ENCODE data around the gene FAM83F. TPM values are rescaled to one million over a fixed set of nuclear protein-coding genes. Genes with fewer than 3 reads are reported as not detected.
"Not testable (repeated sequence)": the region's sequence is repeated elsewhere in the genome, so short reads cannot be mapped to it uniquely, and the experiment has no call there.

FAM83F gene
- total RNA-seq, 1 experiment from 2014 or later = 28.1 TPM

DNA sequence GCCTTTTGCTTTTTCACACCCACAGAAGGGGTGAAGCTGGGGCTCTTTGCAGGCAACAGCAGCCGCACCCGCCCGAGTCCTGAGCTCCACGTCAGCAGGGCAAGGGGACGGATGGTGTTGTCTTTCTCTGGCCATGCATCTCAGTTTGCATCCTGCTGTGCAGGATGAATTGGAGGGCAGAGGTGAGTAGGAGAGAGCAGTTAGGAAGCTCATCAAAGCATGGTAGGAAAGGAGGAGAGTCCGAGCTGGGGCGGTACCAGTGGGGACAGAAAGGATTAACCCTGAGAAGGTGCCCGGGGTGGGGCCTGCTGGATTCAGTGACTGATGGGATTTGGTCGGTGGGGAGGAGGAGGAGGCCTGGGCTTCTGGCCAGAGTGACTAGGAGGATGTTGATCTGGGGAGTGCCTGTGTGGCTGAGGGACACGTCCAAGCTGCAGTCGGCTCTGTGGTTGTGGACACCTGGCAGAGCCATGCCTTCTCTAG lies 14.6 kb downstream of the FAM83F start:
- no peaks in the 10 kb centered on the region for H3K36me3 ChIP-seq (replicated peaks; ENCODE audit: control insufficient read depth, insufficient read depth, low read length)
- H3K4me3 ChIP-seq (ENCODE audit: insufficient read depth, low read depth, low read length) = no peak overlapping the region
- no peaks in the 10 kb centered on the region for H3K27me3 ChIP-seq (ENCODE audit: control insufficient read depth, insufficient read depth, low read length)
- peak; percentile 86 for DNase-seq

DNA sequence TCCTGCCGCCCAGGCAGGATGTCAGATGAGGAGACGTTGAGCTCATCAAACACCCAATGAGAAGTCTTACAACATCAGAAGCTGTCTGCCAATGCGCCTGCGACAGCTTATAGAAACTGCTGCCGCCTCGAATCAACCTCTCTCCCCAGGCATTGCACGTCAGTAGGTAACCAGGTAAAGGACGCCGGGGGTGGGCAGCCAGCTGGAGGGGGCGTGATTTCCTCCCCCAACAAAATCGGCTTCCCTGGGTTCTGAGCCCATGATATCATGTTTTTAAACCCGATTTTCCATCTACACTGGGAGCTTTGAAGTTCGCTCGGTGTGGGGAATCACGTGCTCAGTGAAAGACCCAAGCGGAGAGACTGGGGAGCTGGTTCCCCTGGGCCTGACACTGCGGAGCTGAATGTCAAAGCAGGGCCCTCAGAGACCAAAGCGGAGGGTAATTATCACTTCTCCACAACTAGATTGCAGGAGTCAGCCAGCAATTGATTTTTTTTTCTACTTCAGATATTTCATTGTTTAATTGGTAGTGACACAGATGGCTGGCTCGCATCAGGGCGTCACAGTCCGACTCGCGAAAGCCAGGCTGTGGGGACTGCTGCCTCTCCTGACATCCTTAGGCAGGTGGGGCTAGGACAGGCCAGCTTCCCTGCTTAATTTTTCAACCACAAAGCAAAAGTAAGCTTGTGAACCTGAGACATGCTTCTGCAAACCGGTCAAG lies 15.4 kb downstream of the FAM83F start:
- no peak overlapping the region for H3K4me3 ChIP-seq (ENCODE audit: insufficient read depth, low read depth, low read length)
- no peak for DNase-seq
- no peaks in the 10 kb centered on the region for H3K27me3 ChIP-seq (ENCODE audit: control insufficient read depth, insufficient read depth, low read length)
- no peaks in the 10 kb centered on the region for H3K36me3 ChIP-seq (replicated peaks; ENCODE audit: control insufficient read depth, insufficient read depth, low read length)

DNA sequence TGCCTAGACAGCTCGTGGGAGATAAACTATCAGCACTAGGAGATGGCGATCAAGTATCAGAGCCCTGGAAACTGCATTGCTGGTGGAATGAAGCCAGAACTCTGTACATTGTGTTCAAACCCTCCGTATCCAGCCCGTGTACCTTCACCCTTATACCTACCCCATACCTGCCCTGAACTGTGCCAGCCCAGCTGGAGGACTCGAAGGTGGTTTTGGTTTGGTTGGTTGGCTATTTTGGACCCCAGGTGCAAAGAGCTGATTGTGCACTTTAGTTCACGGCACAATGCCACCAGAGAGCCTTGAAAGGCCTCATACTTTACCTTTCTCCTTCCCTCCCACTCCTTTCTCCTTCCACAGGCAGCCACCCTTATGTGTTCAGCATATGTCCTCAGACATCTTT lies 16.0 kb downstream of the FAM83F start:
- H3K4me3 ChIP-seq (ENCODE audit: insufficient read depth, low read depth, low read length) = no peak overlapping the region

DNA sequence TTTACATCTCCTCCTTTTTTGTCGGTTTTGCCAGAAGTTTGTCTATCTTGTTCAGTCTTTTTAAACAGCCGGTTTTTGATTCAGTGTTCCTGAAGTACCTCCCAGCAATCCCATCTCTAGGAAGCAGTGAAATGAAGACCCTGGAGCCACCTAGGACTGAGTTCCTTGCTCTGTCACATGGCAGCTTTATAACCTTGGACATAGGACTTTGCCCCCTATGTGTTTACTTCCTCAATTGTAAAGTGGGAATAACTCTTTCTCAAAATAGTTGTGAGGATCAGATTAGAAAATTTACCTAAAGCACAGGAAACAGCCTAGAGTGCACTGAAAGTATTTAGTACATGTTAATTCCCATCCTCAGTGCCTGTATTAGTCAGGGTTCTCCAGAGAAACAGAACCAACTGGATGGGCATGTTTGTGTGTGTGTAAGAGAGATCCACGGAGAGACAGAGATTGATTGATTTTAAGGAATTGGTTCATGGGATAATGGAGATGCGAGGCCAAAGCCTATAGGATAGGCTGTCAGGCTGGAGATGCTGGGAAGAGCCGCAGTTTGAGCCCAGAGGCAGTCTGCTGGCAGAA lies 20.0 kb downstream of the FAM83F start:
- peaks cover under 1% of the 10 kb centered on the region for H3K36me3 ChIP-seq (replicated peaks; ENCODE audit: control insufficient read depth, insufficient read depth, low read length)
- no peak overlapping the region for H3K4me3 ChIP-seq (ENCODE audit: insufficient read depth, low read depth, low read length)
- no peak for DNase-seq
- H3K27me3 ChIP-seq (ENCODE audit: control insufficient read depth, insufficient read depth, low read length) = no peaks in the 10 kb centered on the region

More for the DNA sequence above, 16.0 kb downstream of the FAM83F start:
- DNase-seq = no peak
- no peaks in the 10 kb centered on the region for H3K36me3 ChIP-seq (replicated peaks; ENCODE audit: control insufficient read depth, insufficient read depth, low read length)
- H3K27me3 ChIP-seq (ENCODE audit: control insufficient read depth, insufficient read depth, low read length) = no peaks in the 10 kb centered on the region

DNA sequence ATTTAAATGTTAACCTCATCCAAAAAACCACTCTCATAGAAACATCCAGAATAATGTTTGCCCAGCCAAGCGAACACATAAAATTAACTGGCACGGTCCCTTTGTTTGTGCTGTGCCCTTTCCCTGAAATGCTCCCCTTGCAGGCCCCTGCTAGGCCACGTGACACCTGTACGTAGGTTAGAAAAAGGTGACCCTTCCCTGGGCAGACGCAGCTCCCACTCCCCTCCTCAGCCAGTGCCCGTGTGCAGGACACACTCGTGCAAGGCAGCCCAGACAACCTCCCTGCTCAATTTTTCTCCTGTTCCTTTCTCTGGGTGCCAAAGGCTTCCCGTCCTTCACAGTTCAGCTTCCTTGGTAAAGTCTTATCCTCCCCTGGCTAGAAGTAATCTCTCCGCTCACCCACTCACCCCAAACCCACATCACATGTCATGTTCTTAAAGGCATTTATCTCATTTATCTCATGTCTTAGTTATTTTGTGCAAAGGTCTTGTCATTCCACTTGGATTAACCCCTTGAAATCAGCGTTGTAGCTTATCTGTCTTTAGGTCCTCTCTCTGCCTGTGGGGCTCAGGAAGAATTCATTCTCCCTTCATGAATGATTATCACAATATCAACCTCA lies 20.7 kb downstream of the FAM83F start:
- no peak for DNase-seq

DNA sequence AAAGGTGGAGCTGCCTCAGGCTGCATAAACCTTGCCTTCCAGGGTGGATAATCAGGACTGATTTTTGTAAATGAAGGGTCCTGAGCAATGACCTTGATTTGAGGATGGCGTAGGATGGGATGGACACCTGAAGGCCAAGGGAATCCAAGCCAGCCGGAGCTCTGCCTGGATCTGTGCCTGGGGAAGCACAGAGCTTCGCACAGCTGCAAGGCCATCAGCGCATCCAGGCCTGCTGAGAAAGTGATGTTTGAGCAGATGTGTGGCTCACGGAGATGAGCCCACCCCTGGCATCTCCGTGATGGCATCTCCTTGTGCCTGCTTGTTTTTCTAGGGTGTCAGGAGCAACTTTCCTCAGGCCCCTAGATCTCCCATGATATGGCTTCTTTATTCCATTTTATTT lies 23.3 kb downstream of the FAM83F start:
- no peak for DNase-seq
- no peaks in the 10 kb centered on the region for H3K27me3 ChIP-seq (ENCODE audit: control insufficient read depth, insufficient read depth, low read length)
- H3K4me3 ChIP-seq (ENCODE audit: insufficient read depth, low read depth, low read length) = no peak overlapping the region
- peaks cover 12% of the 10 kb centered on the region for H3K36me3 ChIP-seq (replicated peaks; ENCODE audit: control insufficient read depth, insufficient read depth, low read length)

More for the DNA sequence above, 20.7 kb downstream of the FAM83F start:
- no peak overlapping the region for H3K4me3 ChIP-seq (ENCODE audit: insufficient read depth, low read depth, low read length)
- H3K36me3 ChIP-seq (replicated peaks; ENCODE audit: control insufficient read depth, insufficient read depth, low read length) = peaks cover 5% of the 10 kb centered on the region
- no peaks in the 10 kb centered on the region for H3K27me3 ChIP-seq (ENCODE audit: control insufficient read depth, insufficient read depth, low read length)

DNA sequence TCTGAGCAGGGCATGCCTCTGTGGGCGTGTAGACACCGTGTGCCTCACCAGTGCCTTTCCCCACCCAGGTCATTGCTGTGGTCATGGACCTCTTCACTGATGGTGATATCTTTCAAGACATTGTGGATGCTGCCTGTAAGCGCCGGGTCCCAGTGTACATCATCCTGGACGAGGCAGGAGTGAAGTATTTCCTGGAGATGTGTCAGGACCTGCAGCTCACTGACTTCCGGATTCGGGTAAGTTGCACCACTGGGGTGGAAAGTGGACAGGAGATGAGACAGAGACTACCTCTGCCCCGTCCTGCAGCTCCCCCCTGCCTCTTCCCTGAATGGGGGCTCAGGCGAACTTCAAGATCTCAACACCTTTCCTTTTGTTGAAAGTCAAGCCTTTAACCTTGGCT lies 24.3 kb downstream of the FAM83F start:
- Histone ChIP-seq H3K4me3 (ENCODE audit: insufficient read depth, low read depth, low read length) (no peak overlapping the region), H3K27me3 (ENCODE audit: control insufficient read depth, insufficient read depth, low read length) (no peaks in the 10 kb centered on the region), H3K36me3 (replicated peaks; ENCODE audit: control insufficient read depth, insufficient read depth, low read length) (peaks cover 12% of the 10 kb centered on the region)
- no peak for DNase-seq

DNA sequence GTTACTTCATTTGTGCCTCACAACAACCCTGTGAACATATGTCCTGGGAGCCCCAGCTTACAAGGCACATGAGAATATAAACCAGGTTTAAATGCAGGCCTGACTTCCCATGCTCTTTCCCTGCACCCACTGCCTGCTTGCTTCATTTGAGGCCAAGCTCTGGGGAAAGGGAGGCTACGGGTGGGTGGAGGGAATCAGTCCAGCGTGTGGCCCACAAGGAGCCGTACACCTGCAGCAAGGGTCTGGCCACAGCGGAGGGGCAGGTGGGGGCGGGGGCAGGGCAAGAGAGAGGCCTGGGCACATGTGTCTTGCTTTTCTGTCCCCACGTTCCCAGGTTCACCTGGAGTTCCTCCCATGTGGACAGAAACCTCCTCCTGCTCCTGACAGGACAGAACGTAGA lies 26.2 kb downstream of the FAM83F start:
- DNase-seq = no peak
- no peak overlapping the region for H3K4me3 ChIP-seq (ENCODE audit: insufficient read depth, low read depth, low read length)
- H3K27me3 ChIP-seq (ENCODE audit: control insufficient read depth, insufficient read depth, low read length) = no peaks in the 10 kb centered on the region
- H3K36me3 ChIP-seq (replicated peaks; ENCODE audit: control insufficient read depth, insufficient read depth, low read length) = peaks cover 12% of the 10 kb centered on the region

DNA sequence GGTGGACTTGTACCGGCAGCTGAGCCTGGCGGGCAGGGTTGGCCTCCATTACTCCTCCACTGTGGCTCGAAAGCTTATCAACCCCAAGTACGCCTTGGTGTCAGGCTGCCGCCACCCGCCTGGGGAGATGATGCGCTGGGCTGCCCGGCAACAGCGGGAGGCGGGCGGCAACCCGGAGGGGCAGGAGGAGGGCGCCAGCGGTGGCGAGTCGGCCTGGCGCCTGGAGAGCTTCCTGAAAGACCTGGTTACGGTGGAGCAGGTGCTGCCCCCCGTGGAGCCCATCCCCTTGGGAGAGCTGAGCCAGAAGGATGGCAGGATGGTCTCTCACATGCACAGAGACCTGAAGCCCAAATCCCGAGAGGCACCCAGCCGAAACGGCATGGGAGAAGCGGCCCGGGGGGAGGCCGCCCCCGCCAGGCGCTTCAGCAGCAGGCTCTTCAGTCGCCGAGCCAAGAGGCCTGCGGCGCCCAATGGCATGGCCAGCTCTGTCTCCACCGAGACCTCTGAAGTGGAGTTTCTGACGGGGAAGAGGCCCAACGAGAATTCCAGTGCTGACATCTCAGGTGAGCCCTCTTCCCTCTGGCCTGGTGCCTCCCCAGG lies 26.7 kb downstream of the FAM83F start:
- Histone ChIP-seq H3K36me3 (replicated peaks; ENCODE audit: control insufficient read depth, insufficient read depth, low read length) (peaks cover 12% of the 10 kb centered on the region), H3K4me3 (ENCODE audit: insufficient read depth, low read depth, low read length) (no peak overlapping the region), H3K27me3 (ENCODE audit: control insufficient read depth, insufficient read depth, low read length) (no peaks in the 10 kb centered on the region)
- DNase-seq = no peak

DNA sequence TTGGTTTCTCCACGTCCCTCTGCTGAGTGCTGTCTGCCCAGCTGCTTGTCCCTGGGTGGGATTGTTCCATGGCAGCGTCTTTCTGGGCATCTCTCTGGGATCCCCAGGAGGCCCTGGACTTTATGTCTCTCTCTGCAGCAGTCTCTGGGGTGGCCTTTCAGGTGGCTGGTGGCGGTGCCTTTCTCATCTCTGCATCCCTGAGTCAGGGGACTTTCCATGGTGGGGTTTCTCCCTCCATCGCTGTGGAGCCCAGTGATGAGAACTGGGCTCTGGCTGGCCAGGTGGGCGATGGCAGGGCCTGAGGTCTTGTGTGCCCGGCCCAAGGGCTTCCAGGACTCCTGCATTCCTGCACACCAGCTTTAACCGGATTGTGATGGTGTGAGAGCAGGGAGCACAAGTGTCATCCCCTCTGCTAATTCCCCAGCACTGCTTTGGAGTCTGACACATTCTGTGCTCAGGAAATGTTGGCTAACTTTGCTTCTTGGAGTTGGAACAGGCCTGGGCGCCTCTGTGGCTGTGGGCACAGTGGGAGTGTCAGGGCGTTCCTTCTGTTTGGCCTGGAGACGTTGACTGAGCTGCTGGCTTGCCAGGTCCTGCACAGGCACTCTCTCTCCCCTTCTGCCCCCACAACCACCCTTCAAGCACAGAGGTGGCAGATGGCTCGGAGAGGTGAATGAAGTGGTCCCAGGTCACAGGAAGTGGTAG lies 27.9 kb downstream of the FAM83F start:
- H3K27me3 ChIP-seq (ENCODE audit: control insufficient read depth, insufficient read depth, low read length) = no peaks in the 10 kb centered on the region
- DNase-seq = no peak
- H3K4me3 ChIP-seq (ENCODE audit: insufficient read depth, low read depth, low read length) = no peak overlapping the region
- H3K36me3 ChIP-seq (replicated peaks; ENCODE audit: control insufficient read depth, insufficient read depth, low read length) = peaks cover 13% of the 10 kb centered on the region

DNA sequence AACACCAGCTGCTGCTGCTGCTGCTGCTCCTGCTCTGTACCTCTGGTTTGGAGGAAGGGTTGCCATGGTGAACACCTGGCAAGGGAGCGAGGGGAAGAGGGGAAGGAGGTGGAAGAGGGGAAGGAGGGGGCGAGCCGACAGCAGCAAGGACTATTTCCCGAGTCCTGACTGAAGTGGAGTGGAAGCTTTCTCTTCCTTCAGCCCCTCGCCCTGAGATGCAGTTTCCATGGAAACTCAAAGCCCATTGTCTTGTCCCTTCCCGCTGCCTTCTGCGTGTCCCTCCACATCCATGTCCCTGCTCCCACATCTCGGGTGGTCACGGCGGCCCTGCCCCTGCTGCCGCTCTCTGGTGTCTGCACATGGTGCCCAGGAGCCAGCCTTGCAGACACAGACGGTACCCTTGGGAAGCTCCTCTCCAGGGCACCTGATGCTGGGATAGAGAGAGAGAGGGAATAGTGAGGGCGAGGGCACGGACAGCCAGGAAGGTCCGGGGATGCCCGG lies 28.6 kb downstream of the FAM83F start:
- Histone ChIP-seq H3K4me3 (ENCODE audit: insufficient read depth, low read depth, low read length) (no peak overlapping the region), H3K27me3 (ENCODE audit: control insufficient read depth, insufficient read depth, low read length) (no peaks in the 10 kb centered on the region), H3K36me3 (replicated peaks; ENCODE audit: control insufficient read depth, insufficient read depth, low read length) (peaks cover 13% of the 10 kb centered on the region)
- DNase-seq = no peak

DNA sequence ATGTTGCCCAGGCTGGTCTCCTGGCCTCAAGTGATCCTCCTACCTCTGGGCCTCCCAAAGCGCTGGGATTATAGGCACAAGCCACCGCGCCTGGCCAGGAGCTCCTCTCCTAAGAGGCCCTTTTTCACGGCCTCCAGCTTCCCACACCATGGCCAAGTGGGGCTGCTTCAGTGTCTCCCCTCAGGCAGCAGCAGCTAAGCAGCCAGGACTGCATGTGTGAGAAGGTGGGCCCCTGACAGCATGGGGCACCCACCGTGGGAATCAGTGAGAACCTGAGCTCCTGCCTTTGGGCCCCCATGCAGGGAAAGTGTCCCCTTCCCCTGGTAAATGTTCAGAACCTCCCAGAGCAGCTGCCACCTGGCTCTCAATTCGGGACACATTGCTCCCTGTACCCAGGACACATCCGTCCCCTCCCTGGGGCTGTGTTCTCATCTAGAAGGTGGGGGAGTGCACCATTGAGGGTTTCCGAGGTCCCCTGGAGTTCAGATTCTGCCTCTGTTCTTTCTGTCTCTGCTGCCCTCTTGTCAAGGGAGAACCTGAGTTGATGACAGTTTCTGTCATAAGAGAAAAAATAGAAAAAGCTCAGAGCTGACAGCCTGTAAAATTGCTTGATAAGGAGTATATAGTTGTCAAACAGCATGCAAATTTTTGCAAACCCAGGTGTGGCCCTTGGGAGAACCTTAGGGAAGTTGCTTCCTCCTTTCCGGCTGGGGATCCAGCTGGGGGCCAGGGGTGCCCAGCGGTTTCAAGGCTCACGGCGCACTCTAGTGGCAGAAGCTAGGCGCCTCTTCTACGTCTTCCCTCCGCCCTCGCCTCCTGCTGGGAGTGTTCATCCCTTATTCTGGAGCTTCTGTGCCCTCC lies 29.7 kb downstream of the FAM83F start:
- Histone ChIP-seq H3K27me3 (ENCODE audit: control insufficient read depth, insufficient read depth, low read length) (no peaks in the 10 kb centered on the region), H3K36me3 (replicated peaks; ENCODE audit: control insufficient read depth, insufficient read depth, low read length) (peaks cover 13% of the 10 kb centered on the region), H3K4me3 (ENCODE audit: insufficient read depth, low read depth, low read length) (no peak overlapping the region)
- DNase-seq = peak; percentile 96

DNA sequence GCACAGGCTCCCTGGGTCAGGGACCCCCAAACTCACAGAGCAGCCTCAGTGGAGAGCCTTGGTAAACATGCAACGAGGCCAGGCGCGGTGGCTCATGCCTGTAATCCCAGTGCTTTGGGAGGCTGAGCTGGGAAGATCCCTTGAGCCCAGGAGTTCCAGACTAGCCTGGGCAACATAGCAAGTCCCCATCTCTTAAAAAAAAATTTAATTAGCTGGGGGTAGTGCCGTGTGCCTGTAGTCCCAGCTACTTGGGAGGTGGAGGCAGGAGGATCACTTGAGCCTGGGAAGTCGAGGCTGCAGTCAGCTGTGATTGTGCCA lies 30.3 kb downstream of the FAM83F start:
- H3K4me3 ChIP-seq (ENCODE audit: insufficient read depth, low read depth, low read length); H3K27me3 ChIP-seq (ENCODE audit: control insufficient read depth, insufficient read depth, low read length); H3K36me3 ChIP-seq (replicated peaks; ENCODE audit: control insufficient read depth, insufficient read depth, low read length); DNase-seq: not testable (repeated sequence)

DNA sequence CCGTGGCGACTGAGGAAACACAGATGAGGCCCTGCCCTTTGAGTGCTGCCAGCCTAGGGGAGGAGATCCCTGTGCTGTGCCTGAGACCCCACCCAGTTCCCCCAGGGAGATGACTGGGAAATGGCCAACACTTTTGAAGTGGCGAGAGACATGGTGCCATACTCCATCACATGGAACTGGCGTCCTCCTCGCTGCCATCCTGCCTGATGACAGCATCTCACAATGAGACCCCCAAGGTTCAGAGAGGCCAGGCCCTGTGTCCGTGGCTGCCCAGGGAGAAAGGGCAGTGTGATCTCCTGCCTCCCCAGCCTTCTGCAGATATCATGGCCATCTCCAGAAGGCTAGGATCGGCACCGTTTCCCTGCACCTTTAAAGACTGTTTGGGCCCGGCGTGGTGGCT lies 31.1 kb downstream of the FAM83F start:
- no peak overlapping the region for H3K4me3 ChIP-seq (ENCODE audit: insufficient read depth, low read depth, low read length)
- H3K36me3 ChIP-seq (replicated peaks; ENCODE audit: control insufficient read depth, insufficient read depth, low read length) = peaks cover 7% of the 10 kb centered on the region
- no peaks in the 10 kb centered on the region for H3K27me3 ChIP-seq (ENCODE audit: control insufficient read depth, insufficient read depth, low read length)
- no peak for DNase-seq

All from H7 (cell line).